ENCODE measurements around the gene BMP4. TPM values are rescaled to one million over a fixed set of nuclear protein-coding genes. Genes with fewer than 3 reads are reported as not detected.
A peak's percentile ranks its signal among the peaks of the same experiment; 100 is the strongest.

Gene BMP4
- total and polyA plus RNA-seq, 2 of the 13 experiments (the other 11 are each of a cell fraction or from before 2014, with no cell fraction given), result 56.4 to 169 TPM

GRCh38 chr14:53956427-53957201 lies at the start of gene BMP4 (continued):
- TF ChIP-seq CEBPG (CRISPR knock-in tag; IDR thresholded peaks at IDR 0.05) (peak; percentile 32; the same call in 1 of the 2 replicates), HOXA9 (CRISPR knock-in tag; IDR thresholded peaks at IDR 0.05; ENCODE audit: borderline replicate concordance) (peak; percentile 85; the same call in 1 of the 2 replicates), ZNF781 (CRISPR knock-in tag; IDR thresholded peaks at IDR 0.05; ENCODE audit: borderline replicate concordance, not compliant biosample characterization) (peak; percentile 63), PHF20 (CRISPR knock-in tag; IDR thresholded peaks at IDR 0.05) (no peak; the same call in 1 of the 2 replicates), ATF7-NPFF (CRISPR knock-in tag; IDR thresholded peaks at IDR 0.05; ENCODE audit: low read depth) (peak; percentile 83; the same call in 1 of the 2 replicates), ZFP37 (CRISPR knock-in tag; IDR thresholded peaks at IDR 0.05; ENCODE audit: borderline replicate concordance) (peak; percentile 85; the same call in 1 of the 2 replicates), E2F1 (CRISPR knock-in tag; IDR thresholded peaks at IDR 0.05) (peak; percentile 66; the same call in 1 of the 2 replicates), JUN (CRISPR knock-in tag; IDR thresholded peaks at IDR 0.05) (peak; percentile 36; the same call in 1 of the 2 replicates), MXD1 (CRISPR knock-in tag; IDR thresholded peaks at IDR 0.05) (0 out of 2 replicates have a peak, but pooled peaks have one; percentile 45), FOXK1 (CRISPR knock-in tag; IDR thresholded peaks at IDR 0.05; ENCODE audit: borderline replicate concordance, low read depth) (no peak), DNMT3B (CRISPR knock-in tag; conservative IDR thresholded peaks at IDR 0.05) (peak; percentile 78; the same call in 1 of the 2 replicates), ZNF337 (CRISPR knock-in tag; IDR thresholded peaks at IDR 0.05; ENCODE audit: borderline replicate concordance, low read depth) (peak; percentile 60; the same call in 1 of the 2 replicates), RELA (CRISPR knock-in tag; IDR thresholded peaks at IDR 0.05) (peak; percentile 69; the same call in 1 of the 2 replicates), ZNF572 (CRISPR knock-in tag; IDR thresholded peaks at IDR 0.05) (no peak), ATF4 (CRISPR knock-in tag; IDR thresholded peaks at IDR 0.05) (peak in 1 of 2 experiments; percentile 65; a peak in 1 of 4 replicates), FOXO1 (CRISPR knock-in tag; IDR thresholded peaks at IDR 0.05) (no peak), NR2F6 (IDR thresholded peaks at IDR 0.05) (no peak), NR2F6 (CRISPR knock-in tag; IDR thresholded peaks at IDR 0.05) (peak; percentile 62; the same call in 1 of the 2 replicates), ZNF142 (CRISPR knock-in tag; IDR thresholded peaks at IDR 0.05) (peak; percentile 90), GLI4 (CRISPR knock-in tag; IDR thresholded peaks at IDR 0.05; ENCODE audit: borderline replicate concordance) (no peak), ZKSCAN1 (IDR thresholded peaks at IDR 0.05; ENCODE audit: low read length) (no peak), SALL2 (CRISPR knock-in tag; IDR thresholded peaks at IDR 0.05) (peak; percentile 84)

Data from HepG2 (cell line).